HG02840 (cell line): ENCODE measurements around the gene SPTBN1.

Experiments used
- ATAC-seq: cut with Tn5 transposase; IDR thresholded peaks from one replicate; pipeline ENCODE4 v1.9.1; 2021; ENCODE audit warnings: mild to moderate bottlenecking, moderate library complexity, moderate number of reproducible peaks; ENCODE audit not compliant: unreplicated experiment, low FRiP score

Gene SPTBN1

DNA sequence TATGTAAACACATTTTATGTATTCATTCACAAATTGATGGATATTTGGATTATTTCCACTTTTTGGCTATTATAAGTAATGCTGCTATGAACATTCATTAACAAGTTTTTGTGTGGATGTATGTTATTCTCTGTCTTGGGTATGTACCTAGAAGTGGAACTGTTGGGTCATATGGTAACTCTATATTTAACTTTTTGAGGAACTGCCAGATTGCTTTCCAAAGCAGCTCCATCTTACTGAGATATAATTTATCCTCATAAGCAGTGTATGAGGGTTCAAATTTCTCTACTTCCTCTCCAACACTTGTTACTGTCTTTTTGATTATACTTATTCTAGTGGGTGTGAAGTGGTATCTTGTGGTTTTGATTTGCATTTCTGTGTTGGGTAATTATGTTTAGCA lies 260.2 kb downstream of the SPTBN1 start:
- ATAC-seq = no peak

DNA sequence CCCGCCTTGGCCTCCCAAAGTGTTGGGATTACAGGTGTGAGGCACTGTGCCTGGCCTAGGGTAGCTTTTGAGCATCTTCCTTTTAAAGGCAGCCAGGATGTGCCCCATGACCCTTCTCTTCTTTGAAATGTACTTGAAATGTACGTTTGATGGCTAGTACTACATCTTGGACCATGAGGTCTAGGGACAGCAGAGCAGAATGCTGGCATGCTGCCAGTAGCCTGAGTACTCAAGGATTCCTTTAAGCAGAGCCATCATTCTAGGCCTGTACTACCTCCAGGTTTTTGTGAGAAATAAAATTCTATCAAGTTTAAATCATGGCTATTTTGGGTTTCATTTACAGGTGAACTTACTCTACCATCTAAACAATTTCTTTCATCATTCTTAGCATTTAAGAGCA lies 264.4 kb downstream of the SPTBN1 start:
- ATAC-seq = no peak
